ENCODE data around the gene JOSD2. TPM values are rescaled to one million over a fixed set of nuclear protein-coding genes. Genes with fewer than 3 reads are reported as not detected.

Gene JOSD2
- polyA plus RNA-seq (2011; rRNA removed) (19.6 and 30.7 TPM in 2 replicates), polyA minus RNA-seq (2011; rRNA and poly(A)+ RNA removed) (2.8 and 4.0 TPM in 2 replicates)

GRCh38 chr19:50511069-50511822, at the start of gene JOSD2:
TSS of gene JOSD2 (minus strand) at chr19:50511191. CDS start at chr19:50510431, 760 bp downstream.
- Histone ChIP-seq H3K27ac (ENCODE audit: low read depth, low read length) (peak within 1 kb of the TSS; percentile 80), H3K4me3 (ENCODE audit: low read depth, low read length) (peak within 1 kb of the TSS; percentile 94), H3K27me3 (ENCODE audit: control insufficient read depth, insufficient read depth, low read length) (no peaks in the 10 kb centered on the region), H3K9me3 (ENCODE audit: control insufficient read depth, insufficient read depth, low read length) (no peaks in the 10 kb centered on the region; the same call in 1 of the 2 replicates)
- no peak for TF ChIP-seq CTCF (IDR thresholded peaks at IDR 0.05; ENCODE audit: low read depth, low read length)
- ChIA-PET POLR2A (interaction anchor here (0.5 to 1.2 kb wide), 7 partner anchors 12 to 294 kb away, joined by 3 to 7 read pairs (median 3); partner anchors contain the start of genes EMC10, GARIN5A and NR1H2), CTCF (interaction anchor here (1.1 to 2.6 kb wide), 4 partner anchors 26 to 154 kb away, joined by 3 to 12 read pairs (median 5); no protein-coding TSS in a partner anchor)
- peak; percentile 98 for DNase-seq (ENCODE audit: low read depth, low spot score)

DNA sequence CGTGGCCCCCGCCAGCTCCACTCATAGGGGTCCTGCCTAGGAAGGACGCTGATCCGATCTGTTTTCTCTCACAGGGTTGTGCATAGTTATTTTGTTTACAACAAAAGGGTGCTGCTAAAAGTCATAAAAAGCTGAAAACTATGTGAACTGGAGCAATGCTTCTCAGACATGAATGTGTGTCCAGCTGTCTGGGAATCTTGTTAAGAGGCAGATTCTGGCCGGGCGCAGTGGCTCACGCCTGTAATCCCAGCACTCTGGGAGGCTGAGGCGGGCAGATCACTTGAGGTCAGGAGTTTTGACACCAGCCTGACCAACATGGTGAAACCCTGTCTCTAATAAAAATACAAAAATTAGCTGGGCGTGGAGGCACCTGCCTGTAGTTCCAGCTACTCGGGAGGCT, 48.6 kb upstream of the JOSD2 start:
- H3K4me3 ChIP-seq (ENCODE audit: low read depth, low read length), result no peak overlapping the region
- no peak for DNase-seq (ENCODE audit: low read depth, low spot score)
- TF ChIP-seq CTCF (IDR thresholded peaks at IDR 0.05; ENCODE audit: low read depth, low read length), result no peak
- CTCF ChIA-PET, result no interaction called here
- no peaks in the 10 kb centered on the region for H3K9me3 ChIP-seq (ENCODE audit: control insufficient read depth, insufficient read depth, low read length)
- H3K27ac ChIP-seq (ENCODE audit: low read depth, low read length), result no peak overlapping the region
- peaks cover 14% of the 10 kb centered on the region for H3K27me3 ChIP-seq (ENCODE audit: control insufficient read depth, insufficient read depth, low read length)
- POLR2A ChIA-PET, result no interaction called here

GRCh38 chr19:50558449-50558848, 47.5 kb upstream of the JOSD2 start:
- Histone ChIP-seq H3K27ac (ENCODE audit: low read depth, low read length) (no peak overlapping the region), H3K27me3 (ENCODE audit: control insufficient read depth, insufficient read depth, low read length) (peaks cover 8% of the 10 kb centered on the region), H3K4me3 (ENCODE audit: low read depth, low read length) (no peak overlapping the region), H3K9me3 (ENCODE audit: control insufficient read depth, insufficient read depth, low read length) (no peaks in the 10 kb centered on the region)
- TF ChIP-seq CTCF (IDR thresholded peaks at IDR 0.05; ENCODE audit: low read depth, low read length), result no peak
- no peak for DNase-seq (ENCODE audit: low read depth, low spot score)
- CTCF ChIA-PET, result interaction anchor here (0.6 to 6.0 kb wide), 2 partner anchors 22 to 362 kb away, joined by 3 to 65 read pairs; no protein-coding TSS in a partner anchor
- POLR2A ChIA-PET, result no interaction called here

DNA sequence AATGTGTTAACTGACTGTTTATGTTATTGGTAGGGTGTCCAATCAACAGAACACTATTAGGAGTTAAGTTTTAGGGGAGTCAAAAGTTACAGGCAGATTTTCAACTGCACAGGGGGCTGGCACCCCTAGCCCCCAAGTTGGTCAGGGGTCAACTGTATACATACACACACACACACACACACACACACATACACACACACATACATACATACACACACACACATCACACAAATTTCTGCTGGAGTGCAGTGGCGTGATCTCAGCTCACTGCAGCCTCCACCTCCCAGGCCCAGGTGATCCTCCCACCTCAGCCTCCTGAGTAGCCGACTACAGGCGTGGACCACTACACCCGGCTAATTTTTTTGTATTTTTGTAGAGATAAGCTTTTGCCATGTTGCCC, 47.0 kb upstream of the JOSD2 start:
- peaks cover 4% of the 10 kb centered on the region for H3K27me3 ChIP-seq (ENCODE audit: control insufficient read depth, insufficient read depth, low read length)
- no peak for TF ChIP-seq CTCF (IDR thresholded peaks at IDR 0.05; ENCODE audit: low read depth, low read length)
- no peak overlapping the region for H3K4me3 ChIP-seq (ENCODE audit: low read depth, low read length)
- ChIA-PET POLR2A (no interaction called here), CTCF (interaction anchor here (0.6 to 6.0 kb wide), 4 partner anchors 13 to 362 kb away, joined by 3 to 65 read pairs (median 12); no protein-coding TSS in a partner anchor)
- no peak for DNase-seq (ENCODE audit: low read depth, low spot score)
- H3K27ac ChIP-seq (ENCODE audit: low read depth, low read length), result no peak overlapping the region
- no peaks in the 10 kb centered on the region for H3K9me3 ChIP-seq (ENCODE audit: control insufficient read depth, insufficient read depth, low read length)

DNA sequence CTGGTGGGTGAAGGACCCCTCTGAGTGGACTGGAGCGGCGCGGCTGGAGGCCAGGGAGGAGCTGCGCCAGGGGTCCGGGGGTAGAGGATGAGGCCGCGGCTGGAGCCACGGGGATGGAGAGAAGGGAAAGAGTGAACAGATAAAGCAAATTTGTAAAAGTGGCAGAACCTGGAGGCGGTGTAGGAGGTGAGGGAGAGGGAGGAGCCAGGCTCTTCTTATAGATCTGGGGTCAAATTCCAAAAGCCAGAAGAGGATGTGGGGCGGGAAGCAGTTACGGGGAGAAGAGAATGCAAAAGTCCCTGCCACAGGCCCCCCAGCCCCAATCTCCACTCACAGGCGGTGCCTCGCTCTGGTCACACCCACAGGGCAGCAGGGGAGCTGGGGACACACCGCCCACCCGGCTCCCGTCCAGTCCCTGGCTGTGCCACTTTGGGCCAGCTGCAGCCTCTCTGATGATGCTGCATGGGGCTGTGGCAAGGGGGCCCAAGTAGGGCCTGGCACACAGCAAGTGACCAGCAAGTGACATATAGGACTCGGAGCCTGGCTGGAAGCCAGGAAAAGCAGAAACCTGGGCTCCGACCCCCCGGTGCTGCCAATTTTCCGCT, 46.1 kb upstream of the JOSD2 start:
- ChIA-PET CTCF (interaction anchor here (0.5 to 6.0 kb wide), 14 partner anchors 13 to 315 kb away, joined by 3 to 65 read pairs (median 4); partner anchors contain the start of gene JOSD2), POLR2A (no interaction called here)
- no peak for TF ChIP-seq CTCF (IDR thresholded peaks at IDR 0.05; ENCODE audit: low read depth, low read length)
- no peak for DNase-seq (ENCODE audit: low read depth, low spot score)
- H3K4me3 ChIP-seq (ENCODE audit: low read depth, low read length), result no peak overlapping the region
- peaks cover 10% of the 10 kb centered on the region for H3K27me3 ChIP-seq (ENCODE audit: control insufficient read depth, insufficient read depth, low read length)
- no peak overlapping the region for H3K27ac ChIP-seq (ENCODE audit: low read depth, low read length)
- no peaks in the 10 kb centered on the region for H3K9me3 ChIP-seq (ENCODE audit: control insufficient read depth, insufficient read depth, low read length)
